ENCODE measurements around the gene HIPK1.

The HIPK1 gene

DNA sequence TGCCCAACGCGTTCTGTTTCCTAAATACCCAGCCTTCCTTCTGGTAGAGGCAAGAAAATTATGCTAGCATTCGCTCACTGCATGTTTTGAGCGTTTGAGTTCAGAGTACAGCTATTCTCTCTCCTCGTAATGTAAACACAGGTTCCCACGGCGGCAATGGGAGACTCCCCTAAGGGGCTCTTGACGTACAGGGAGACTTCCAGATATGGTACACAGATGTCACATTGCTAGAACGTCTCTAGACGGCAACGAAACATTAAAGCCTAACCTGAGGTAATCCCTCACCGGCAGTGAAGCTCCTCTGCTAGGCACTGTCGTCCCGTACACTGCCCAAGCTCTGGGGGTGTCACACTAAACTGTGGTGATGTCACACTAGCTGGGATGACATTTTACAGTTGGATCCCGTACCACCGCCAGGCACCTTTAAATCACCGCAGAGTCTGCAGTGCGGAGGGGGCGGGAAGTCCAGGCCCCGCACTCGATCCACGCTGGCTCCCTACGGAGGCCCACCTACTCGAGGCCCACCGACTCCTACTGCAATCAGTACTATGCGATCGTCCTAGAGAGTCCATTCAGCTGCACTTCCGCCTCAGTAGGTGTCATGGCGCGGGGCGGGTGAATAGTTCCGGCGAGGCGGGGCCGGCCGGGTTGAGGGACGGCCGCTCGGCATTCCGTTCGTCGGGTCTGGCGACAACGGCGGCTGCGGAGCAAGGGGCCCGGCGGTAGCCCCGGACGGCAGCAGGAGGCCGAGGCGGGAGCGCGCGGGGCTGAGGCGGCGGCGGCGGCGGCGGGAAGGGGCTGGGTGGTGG, at the start of gene HIPK1:
Gene HIPK1, plus strand, starts transcription at position 384 of the 809 bp plus-strand sequence.
- DNase-seq = peak; percentile 92

DNA sequence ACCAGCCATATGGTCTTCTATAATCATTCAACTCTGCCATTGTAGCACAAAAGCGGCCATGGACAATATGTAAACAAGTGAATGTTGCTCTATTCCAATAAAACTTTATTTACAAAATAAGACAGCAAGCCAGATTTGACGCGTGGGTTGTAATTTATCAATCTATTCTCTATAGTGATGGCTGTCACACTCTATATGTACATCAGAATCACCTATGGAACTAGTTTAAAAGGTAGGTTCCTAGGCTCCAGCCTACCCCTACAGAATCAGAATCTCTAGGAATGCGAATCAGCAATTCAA, 49.4 kb upstream of the HIPK1 start:
- no peak for DNase-seq

DNA sequence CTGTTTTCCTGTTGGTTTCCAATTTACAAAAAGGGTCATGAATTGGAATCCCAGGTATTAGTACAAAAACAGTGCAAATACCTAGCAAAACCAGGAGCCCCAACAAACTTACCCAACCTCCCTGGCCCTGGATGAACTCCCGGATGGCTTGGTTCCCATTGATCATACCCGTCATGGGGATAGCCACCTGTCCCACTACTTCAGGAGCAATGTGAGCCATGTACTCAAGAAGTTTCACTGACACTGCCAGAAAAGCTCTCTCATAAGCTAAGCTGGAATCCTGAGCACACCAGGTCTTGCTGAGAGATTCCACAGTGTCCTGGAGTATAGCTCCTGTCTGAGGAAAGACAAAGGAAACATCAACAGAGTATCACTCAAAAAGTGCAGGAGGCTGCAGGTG, 47.5 kb upstream of the HIPK1 start:
- DNase-seq = no peak

- DNase-seq = no peak
Measured at GRCh38 chr1:113886417-113887401, 42.4 kb upstream of the HIPK1 start.

DNA sequence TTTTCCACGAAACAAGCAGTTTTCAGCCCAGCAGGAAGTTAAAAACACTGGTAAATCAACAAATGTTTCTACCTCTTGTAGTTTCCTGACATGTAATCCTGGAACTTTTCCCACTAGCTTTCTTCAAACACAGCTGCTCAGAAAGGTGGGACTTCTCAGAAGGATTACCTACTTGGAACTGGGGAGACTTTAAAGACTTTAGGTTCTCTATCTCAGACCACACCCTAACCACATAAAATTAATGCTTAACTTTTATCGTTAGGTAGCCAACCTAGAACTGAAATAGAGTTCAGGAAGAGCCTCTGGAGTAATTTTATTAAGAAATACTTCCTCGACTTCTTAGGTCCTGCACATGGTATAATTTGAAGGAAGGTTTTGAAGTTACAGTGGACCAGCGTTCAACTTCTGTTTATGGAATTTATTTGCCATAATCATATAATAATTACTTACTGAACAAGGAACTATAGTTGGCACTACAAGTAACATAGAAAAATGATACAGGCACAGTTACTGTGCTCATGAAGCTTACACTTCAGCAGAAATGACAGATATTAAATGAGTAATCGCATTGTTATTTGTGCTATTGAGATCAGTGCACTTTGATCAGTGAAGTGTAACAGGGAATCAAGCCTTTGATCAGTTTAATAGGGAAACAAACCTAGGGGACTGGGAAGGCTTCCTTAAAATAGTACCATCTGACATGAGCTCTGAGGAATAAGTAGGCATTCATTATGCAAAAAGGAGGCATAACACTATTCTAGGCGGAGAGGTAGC, 41.5 kb upstream of the HIPK1 start, which contains the start of gene BCL2L15:
Gene BCL2L15, minus strand, starts transcription at position 180 of the 774 bp plus-strand sequence. CDS start 206 bp downstream, outside the sequence.
- DNase-seq = no peak

DNA sequence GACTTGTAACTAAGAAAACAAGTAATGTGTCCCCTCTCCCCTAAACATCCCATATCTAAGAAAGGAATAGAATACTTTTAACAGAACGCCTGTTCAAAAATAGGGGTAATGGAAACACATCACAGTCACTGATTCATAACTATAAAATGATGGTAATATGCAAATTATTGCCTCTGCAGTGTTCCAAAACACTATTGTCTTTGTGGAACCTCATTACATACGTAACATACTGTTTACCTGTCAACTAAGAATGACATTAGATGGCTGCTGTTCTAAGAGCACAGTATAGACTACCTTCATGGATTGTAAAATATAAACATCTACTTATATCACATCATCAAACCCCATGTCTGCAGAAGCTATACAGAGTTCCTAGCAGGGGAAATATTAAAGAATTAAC, 38.3 kb upstream of the HIPK1 start:
- no peak for DNase-seq

DNA sequence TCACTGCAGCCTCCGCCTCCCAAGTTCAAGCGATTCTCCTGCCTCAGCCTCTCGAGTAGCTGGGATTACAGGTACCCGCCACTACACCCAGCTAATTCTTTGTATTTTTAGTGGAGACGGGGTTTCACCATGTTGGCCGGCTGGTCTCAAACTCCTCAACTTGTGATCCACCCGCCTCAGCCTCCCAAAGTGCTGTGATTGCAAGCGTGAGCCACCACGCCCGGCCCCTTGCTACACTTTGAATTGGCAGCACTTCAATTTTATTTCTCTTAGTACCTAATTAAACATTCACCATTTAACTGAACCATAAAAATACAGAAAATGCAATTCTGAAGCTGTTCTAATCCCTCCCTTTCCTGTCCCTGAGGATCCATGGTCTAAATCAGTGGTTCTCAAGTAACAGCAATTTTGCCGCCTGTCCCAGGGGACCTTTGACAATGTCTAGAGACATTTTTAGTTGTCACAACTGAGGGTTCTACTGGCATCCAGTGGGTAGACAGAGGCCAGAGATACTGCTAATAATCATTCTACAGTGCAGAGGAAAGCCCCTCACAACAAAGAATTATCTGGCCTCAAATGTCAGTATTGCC, 37.4 kb upstream of the HIPK1 start:
- no peak for DNase-seq

DNA sequence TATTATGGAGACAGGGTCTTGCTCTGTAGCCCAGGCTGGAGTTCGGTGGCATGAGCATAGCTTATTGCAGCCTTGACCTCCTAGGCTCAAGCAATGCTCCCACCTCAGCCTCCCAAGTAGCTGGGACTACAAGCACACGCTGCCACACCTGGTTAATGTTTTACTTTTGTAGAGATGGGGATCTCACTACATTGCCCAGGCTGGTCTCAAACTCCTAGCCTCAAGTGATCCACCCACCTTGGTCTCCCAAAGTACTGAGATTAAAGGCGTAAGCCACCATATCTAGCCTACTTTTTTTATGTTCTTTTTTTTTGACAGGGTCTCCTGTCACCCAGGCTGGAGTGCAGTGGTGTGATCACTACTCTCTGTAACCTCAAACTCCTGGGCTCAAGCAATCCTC, 35.9 kb upstream of the HIPK1 start:
- DNase-seq = no peak

DNA sequence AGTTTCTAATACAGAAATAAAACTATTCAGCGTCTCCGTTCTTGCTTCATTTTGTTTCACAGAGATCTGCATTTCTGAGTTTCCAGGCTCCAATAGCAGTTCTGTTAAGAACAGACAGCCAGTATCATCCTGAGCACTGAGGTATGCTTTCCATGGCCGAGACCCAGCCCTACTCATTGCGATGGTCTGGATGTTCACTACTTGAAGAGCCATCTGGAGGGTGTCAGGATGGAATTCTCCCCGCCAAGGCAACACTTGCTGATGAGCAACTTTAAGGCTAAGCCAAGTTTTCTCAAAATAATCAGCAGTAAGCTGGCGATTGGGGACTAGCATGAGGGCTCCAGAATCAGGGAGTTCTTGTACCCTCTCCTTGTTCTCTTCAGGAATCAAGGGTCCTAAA, 34.0 kb upstream of the HIPK1 start:
- no peak for DNase-seq

DNA sequence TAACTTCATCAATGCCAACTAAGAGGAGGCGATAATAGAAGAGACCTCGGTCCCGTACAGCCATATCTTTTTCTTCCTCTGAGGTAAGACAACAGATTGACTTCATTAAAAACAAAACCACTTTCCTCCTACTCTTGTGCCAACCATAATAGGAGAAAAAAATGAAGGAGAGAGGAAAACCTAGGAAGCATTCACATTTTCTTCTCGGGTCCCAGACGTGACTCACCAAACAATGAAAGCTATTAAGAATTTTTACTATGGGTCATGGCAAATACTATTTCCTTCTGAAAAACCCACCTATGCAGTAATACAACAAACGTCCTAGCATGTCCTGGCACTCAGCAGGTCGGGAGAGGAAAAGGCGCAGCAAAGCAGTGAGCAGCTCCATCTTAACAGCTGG, 33.2 kb upstream of the HIPK1 start:
- DNase-seq = no peak

DNA sequence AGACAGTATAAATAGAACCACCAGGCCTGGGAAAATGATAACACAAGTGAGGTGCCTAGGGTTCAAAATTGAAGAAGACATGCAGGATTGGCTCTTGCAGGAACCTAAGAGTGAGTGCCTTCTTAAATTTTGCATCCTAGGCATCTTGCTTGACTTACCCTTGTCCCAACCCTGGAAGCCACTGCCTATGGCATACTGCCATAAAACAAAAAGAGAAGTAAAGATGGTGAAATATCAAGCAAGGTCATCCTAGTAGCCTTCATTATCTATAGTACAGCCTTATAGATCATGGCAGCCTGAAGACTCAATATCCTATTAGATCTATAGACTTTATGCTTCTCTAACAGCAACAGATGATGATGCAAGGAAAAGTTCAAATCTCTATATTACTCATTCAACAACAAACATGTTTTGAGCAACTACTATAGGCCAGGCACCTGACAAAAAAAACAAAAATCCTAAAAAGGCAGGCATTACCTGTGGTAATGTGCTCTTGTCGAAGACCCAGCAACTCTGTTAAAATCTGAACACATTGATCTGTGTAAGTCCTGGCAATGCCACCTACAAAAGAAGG, 30.8 kb upstream of the HIPK1 start:
- DNase-seq = no peak

DNA sequence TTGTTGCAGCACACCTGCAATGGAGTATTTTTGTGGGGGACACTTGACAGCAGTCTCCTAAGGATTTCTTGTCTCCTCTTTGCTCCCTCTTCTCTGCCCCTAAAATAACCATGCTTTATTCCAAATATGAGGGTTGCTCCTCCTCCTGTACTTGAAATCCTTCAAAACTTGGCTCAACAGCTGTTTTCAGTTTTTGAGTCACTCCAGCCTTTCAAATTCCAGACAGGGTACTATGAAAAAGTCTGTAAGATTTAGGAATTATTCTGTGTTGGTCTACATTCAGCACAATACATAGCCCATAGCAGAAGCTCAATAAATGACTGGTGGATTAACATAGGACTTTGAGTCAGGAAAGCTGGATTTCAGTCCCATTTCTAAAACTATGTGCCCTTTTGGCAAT, 30.0 kb upstream of the HIPK1 start:
- DNase-seq = no peak

DNA sequence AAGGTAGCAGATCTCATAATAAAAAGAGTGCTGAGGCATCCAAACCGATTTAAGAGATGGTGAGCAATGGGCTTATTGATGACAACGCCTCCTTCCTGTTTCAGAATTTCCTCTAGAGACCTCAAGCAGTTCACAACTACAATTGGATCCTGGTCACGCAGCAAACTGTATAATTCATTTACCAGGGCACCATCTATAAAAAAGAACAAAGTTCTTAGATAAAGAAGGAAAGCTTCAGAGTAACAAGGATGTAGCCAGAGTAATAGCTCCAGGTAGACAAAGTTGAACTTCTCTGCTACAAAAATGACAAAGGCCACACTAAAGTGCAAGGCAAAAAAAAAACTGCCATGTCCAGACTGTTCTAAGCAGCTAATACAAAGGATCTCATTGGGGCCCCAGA, 27.9 kb upstream of the HIPK1 start:
- DNase-seq = no peak

- DNase-seq = no peak
Measured at GRCh38 chr1:113903501-113904292, 25.4 kb upstream of the HIPK1 start.

DNA sequence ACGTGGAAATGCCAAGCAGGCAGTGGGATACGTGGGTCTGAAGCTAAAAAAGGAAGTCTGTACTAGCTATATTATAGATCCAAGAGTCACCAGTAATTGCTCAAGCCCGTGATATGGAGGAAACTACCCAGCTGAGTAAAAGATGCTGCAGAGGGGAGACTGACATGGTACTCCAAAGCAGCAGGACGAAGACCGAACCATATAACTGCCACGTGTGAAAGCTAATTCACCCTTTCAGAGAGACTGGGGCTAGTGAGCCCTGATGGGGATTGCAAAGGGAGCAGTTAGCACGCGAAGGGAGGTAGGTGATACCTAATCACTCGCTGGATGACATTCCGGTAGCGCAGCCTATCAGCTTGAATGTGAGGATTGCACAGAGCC, 24.8 kb upstream of the HIPK1 start:
- peak; percentile 72 for DNase-seq

GRCh38 chr1:113904674-113905434, 24.3 kb upstream of the HIPK1 start, which contains the start of the genes AP4B1 and DCLRE1B:
Gene AP4B1, minus strand, starts transcription at chr1:113904799. Its CDS starts 82 bp downstream, at chr1:113904717.
Gene DCLRE1B, plus strand, starts transcription at chr1:113905326. Its CDS starts 261 bp downstream, at chr1:113905587.
- DNase-seq = peak; percentile 99

DNA sequence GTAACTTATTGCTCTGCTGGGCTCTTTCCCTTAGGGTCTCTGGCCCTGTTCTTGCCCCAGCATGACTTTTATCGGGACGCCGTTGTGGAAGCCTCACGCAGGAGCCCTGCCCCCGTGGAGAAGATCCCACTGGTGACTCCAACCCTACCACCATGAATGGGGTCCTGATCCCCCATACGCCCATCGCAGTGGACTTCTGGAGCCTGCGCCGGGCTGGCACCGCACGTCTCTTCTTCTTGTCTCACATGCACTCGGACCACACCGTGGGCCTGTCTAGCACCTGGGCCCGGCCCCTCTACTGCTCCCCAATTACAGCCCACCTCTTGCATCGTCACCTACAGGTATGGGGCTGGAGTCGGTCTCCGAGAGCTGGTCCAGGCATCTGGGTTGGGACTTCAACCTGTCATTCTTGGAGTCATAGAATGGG, 23.7 kb upstream of the HIPK1 start:
- no peak for DNase-seq

GRCh38 chr1:113912594-113913311, 16.4 kb upstream of the HIPK1 start:
- DNase-seq = peak; percentile 94

GRCh38 chr1:113913312-113913668, 15.8 kb upstream of the HIPK1 start:
- DNase-seq = no peak
